NT2/D1 (cell line): ENCODE results near the gene SPDYE5.
A peak's percentile ranks its signal among the peaks of the same experiment; 100 is the strongest.
"Not testable (repeated sequence)": the region's sequence is repeated elsewhere in the genome, so short reads cannot be mapped to it uniquely, and the experiment has no call there.

Experiments used
- DNase-seq: peaks from one replicate; pipeline ENCODE4 v3.0.0-alpha.2; 2011; ENCODE audit warnings: low read depth, low spot score
- H3K27me3 ChIP-seq: 2 replicates; pipeline ENCODE4 v1.6.0; 2011; ENCODE audit warnings: mild to moderate bottlenecking; ENCODE audit not compliant: insufficient read length, insufficient read depth
- H3K36me3 ChIP-seq: 2 replicates; pipeline ENCODE4 v1.6.1; 2011; ENCODE audit warnings: mild to moderate bottlenecking, low read length, mixed read lengths; ENCODE audit not compliant: insufficient read depth, insufficient read length
- H3K4me1 ChIP-seq: 2 replicates; pipeline ENCODE4 v1.5.1; 2011; ENCODE audit not compliant: insufficient read depth, insufficient read length
- H3K4me3 ChIP-seq: 2 replicates; pipeline ENCODE4 v1.5.1; 2011; ENCODE audit warnings: low read depth; ENCODE audit not compliant: insufficient read length
- H3K9ac ChIP-seq: 2 replicates; pipeline ENCODE4 v1.6.0; 2011; ENCODE audit warnings: low read depth; ENCODE audit not compliant: insufficient read length
- H3K9me3 ChIP-seq: 2 replicates; pipeline ENCODE4 v1.5.1; 2011; ENCODE audit warnings: mild to moderate bottlenecking, low read length; ENCODE audit not compliant: insufficient read depth

SPDYE5 gene, protein sequence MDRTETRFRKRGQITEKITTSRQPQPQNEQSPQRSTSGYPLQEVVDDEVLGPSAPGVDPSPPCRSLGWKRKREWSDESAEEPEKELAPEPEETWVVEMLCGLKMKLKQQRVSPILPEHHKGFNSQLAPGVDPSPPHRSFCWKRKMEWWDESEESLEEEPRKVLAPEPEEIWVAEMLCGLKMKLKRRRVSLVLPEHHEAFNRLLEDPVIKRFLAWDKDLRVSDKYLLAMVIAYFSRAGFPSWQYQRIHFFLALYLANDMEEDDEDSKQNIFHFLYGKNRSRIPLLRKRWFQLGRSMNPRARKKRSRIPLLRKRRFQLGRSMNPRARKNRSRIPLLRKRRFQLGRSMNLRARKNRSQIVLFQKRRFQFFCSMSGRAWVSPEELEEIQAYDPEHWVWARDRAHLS

DNA sequence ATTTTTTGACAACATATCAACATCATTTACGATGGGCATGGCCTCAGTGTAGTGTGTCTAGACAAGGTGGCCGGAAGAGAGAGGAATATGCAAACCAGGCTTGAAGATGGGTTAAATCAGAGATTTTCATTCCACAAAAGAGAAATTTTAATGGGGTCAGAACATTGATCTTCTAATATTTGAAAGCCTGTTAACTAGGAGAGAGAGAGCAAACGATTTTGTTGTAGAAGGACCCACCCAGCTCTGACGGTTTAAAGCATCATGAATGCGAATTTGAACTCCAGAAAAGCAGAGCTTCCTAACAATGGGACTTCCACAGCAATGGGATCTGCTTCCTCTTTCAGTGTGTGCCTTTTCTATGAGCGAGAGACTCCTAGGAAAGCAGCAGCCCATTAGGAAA is at the start of gene SPDYE5:
Gene SPDYE5 (plus strand): TSS at position 301 of the 400 bp plus-strand sequence. CDS start 1,728 bp downstream, outside the sequence.
- H3K4me3 ChIP-seq, H3K4me1 ChIP-seq, H3K36me3 ChIP-seq, H3K9me3 ChIP-seq, H3K9ac ChIP-seq, DNase-seq, H3K27me3 ChIP-seq: not testable (repeated sequence)

DNA sequence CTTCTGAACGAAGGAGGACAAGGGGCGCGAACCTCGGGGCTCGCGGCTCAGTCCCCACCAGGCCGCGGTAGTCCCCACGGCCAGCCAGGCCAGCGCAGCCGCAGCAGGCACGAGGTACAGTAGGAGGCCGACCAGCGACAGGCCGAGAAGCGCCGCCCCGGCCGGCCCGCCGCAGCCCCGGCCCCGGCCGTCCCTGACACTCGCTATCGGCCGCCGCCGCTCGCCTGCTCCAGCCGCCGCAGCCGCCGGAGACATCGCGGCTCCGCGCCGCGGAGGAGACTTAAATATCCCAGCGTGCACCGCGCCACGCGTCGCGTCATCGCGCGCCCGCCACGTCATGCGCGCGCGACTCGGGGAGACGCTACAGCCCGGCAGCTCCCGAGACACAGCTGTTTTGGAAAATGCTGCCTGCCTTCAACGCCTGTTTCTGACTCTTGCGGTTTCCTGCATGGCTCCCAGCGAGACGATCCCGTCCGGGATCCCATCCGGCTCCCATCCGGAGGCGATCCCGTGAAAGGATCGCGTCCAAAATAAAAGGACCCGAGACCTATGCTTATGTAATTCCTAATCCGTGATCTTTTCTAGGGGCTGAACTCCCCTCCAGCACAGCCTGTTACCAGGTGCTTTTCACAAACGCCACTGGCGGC is 49.5 kb upstream of the SPDYE5 start:
- H3K27me3 ChIP-seq, DNase-seq, H3K9me3 ChIP-seq, H3K4me1 ChIP-seq, H3K9ac ChIP-seq: not testable (repeated sequence)
- H3K4me3 ChIP-seq = peak overlapping the region; percentile 28
- peaks cover 26% of the 10 kb centered on the region for H3K36me3 ChIP-seq

DNA sequence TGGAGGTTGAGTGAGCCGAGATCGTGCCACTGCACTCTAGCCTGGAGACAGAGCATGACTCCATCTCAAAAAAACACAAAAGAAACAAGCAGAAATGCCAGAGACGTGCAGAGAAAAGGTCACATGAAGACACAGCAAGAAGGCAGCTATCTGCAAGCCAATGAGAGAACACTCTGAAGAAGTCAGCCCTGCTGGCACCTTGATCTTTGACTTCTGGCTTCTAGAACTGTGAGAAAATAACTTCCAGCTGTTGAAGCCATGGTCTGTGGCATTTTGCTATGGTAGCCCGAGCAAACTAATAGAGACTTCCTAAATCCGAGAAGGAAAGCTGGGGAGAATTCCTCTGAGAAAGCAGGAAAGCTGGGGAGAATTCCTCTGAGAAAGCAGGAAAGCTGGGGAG is 42.2 kb upstream of the SPDYE5 start:
- H3K27me3 ChIP-seq, DNase-seq, H3K36me3 ChIP-seq, H3K9ac ChIP-seq, H3K4me3 ChIP-seq, H3K9me3 ChIP-seq, H3K4me1 ChIP-seq: not testable (repeated sequence)

DNA sequence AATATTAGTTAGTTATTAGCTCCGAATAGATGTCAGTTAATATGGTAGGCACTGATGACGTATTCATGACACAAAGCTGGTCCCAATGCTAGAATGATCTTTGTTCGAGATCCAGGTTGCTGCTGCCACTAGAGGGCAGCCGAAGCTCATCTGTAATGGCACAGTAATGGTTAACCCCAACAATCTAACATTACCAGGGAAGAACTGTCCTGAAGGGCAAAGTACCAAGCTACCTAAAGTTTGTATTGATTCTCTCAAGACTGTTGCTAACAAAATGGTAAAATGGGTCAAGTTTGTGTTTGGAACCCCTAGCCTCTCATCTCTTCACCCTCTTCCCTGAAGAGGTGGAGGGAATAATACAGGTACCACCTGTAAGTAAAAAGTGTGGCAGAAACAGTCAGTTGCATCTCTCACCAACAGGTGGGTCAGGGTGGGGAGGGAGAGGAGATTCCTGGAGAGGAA is 39.6 kb upstream of the SPDYE5 start:
- DNase-seq, H3K36me3 ChIP-seq: not testable (repeated sequence)

DNA sequence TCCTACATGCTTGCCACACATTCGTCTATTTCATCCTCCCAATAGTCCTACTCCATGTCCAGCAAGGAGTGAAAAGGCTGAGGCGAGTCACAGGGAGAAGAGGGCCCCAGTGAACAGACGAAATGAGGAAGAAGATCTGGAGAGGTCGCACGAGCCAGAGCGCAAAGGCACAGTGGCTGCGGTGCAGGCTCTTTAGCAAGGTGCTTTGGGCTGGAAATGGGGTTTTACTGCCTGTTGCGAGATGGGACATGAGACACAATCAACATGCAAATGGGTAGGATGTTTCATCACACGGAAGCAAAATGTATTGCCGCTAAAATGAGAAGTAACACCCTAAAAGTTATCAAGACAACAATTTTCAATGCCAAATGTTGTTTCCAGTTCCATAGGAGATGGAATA is 35.7 kb upstream of the SPDYE5 start:
- not testable (repeated sequence) for H3K9ac ChIP-seq, H3K9me3 ChIP-seq, H3K36me3 ChIP-seq, DNase-seq, H3K4me1 ChIP-seq, H3K27me3 ChIP-seq, H3K4me3 ChIP-seq

More for the DNA sequence above, 39.6 kb upstream of the SPDYE5 start:
- not testable (repeated sequence) for H3K9me3 ChIP-seq, H3K4me3 ChIP-seq, H3K4me1 ChIP-seq, H3K9ac ChIP-seq, H3K27me3 ChIP-seq

DNA sequence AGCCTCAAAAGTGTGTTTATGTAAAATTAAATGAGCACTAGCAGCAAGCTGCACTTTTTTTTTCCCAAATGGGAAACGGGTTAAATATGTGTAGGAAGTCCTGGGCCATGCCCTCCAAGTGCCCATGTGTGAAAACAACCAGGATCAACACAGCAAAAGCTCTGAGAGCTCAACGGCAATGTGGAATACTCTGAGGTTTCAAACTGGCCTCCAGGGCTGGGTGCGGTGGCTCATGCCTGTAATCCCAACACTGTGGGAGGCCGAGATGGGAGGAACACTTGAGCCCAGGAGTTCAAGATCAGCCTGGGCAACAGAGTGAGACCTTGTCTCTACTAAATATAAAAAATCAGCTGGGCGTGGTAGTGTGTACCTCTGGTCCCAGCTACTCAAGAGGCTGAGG is 34.1 kb upstream of the SPDYE5 start:
- H3K27me3 ChIP-seq, H3K4me1 ChIP-seq, H3K4me3 ChIP-seq, DNase-seq, H3K9ac ChIP-seq, H3K9me3 ChIP-seq, H3K36me3 ChIP-seq: not testable (repeated sequence)

DNA sequence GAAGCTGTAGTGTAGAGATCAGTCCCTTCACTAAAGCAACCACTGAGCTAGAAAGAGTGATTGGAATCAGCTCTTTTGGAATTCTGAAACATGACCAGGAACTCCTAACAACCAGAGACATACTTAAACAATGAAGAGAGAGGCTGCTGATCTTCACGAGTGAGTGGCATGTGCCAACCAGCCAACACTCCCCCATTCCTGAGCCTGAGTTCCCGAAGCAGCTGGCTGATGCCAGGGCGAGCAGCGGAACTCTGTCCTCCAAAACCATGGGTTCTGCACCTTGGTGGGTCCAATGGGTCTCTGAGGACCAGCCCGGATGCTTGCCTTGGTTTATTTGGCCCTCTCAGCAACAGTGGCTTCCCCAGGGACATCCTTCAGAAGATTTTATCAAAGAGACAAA is 31.6 kb upstream of the SPDYE5 start:
- not testable (repeated sequence) for H3K9ac ChIP-seq, H3K4me3 ChIP-seq, H3K4me1 ChIP-seq, H3K27me3 ChIP-seq, H3K36me3 ChIP-seq, DNase-seq, H3K9me3 ChIP-seq

DNA sequence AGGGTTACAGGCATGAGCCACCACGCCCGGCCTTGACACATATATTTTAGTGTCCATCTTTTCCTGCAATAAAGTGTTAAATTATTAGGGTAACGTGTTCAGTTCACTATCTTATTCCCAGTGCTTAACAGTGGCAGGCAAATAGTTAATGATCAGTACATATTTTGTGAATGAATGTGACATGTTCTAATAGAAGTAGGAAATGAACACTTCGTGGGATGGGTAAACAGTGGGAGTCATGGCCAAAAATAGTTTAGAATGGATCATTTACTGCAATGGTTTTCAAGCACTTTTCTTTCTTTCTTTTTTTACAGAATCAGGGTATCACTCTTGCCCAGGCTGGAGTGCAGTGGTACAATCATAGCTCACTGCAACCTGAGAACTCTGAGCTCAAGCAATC is 22.0 kb upstream of the SPDYE5 start:
- not testable (repeated sequence) for H3K4me3 ChIP-seq

DNA sequence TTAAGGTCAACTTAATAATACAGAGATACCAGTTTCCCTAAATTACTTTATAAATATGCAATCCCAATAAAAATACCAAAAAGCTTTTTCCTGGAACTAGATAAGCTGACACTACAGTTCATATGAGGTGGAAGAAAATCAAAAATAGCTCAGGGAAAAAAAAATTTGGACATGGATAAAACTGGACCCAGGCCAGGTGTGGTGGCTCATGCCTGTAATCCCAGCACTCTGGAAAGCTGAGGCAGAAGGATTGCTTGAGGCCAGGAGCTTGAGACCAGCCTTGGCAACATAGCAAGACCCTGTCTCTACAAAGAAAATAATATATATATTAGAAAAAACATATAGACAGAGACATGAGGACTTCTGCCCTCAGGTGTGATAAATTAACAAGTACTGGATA is 14.7 kb upstream of the SPDYE5 start:
- not testable (repeated sequence) for H3K36me3 ChIP-seq, DNase-seq, H3K4me1 ChIP-seq, H3K9me3 ChIP-seq, H3K4me3 ChIP-seq, H3K9ac ChIP-seq, H3K27me3 ChIP-seq

More for the DNA sequence above, 22.0 kb upstream of the SPDYE5 start:
- H3K27me3 ChIP-seq, DNase-seq, H3K9me3 ChIP-seq, H3K9ac ChIP-seq, H3K4me1 ChIP-seq: not testable (repeated sequence)
- peaks cover 11% of the 10 kb centered on the region for H3K36me3 ChIP-seq

DNA sequence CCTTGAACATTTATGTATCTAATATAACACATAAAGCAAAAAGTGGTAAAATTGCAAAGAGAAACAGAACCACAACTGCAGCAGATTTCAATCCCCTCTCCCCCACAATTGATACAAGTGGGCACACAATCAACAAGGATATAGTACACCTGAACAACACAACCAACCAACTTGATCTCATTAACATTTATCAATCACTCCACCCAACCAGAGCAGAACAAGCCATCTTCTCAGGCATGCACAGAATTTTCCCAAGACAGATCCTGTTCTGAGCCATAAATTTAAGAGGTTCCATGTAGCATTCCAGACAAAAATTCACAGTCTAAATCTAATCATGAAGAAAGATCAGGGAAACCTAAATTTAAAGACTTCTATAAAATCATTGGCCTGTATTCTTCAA is 11.8 kb upstream of the SPDYE5 start:
- not testable (repeated sequence) for DNase-seq, H3K4me3 ChIP-seq, H3K36me3 ChIP-seq, H3K27me3 ChIP-seq, H3K4me1 ChIP-seq, H3K9ac ChIP-seq, H3K9me3 ChIP-seq

DNA sequence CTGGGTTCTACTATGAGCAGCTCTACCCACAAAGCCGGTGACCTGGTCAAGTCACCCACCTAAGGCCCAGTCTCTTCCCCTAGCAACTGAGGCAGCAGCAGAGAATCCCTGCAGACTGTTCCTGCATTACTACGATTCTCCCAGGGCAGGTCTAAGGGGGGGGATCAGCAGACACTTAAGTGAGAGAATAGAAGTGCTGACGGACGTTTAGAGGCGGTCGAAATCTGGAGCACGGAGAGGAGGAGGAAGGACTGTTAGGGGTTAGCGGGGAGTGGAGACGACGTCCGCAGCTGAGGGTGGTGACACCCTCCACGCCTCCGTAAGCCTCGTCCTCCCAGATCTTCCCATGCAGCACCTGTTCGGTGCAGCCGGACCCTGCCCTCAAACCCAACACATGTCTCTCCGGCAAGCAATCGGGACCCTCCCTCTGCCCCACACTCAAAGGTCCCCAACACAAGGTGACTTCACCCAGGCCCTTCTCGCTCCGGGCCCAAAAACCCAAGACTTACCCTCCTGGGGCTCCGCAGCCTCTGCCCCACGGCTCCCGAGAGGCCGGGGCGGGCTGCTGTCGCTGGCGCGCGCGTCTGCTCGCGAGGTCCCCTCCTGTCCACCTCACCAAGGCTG is 6.7 kb upstream of the SPDYE5 start:
- peak overlapping the region; percentile 66 for H3K4me3 ChIP-seq
- not testable (repeated sequence) for H3K9me3 ChIP-seq, H3K36me3 ChIP-seq, H3K27me3 ChIP-seq, H3K4me1 ChIP-seq, DNase-seq
- H3K9ac ChIP-seq = peak overlapping the region; percentile 64
